H9 (cell line): ENCODE results near the gene ATRNL1. TPM values are rescaled to one million over a fixed set of nuclear protein-coding genes. Genes with fewer than 3 reads are reported as not detected.

Experiments used
- DNase-seq: peaks from one replicate; pipeline ENCODE4 v3.0.0-alpha.2; 2017
- H2AFZ ChIP-seq: one replicate; pipeline ENCODE4 v1.6.1; 2013; ENCODE audit warnings: mild to moderate bottlenecking, low read length, control low read depth, moderate library complexity
- H2AK5ac ChIP-seq: 2 replicates; pipeline ENCODE4 v1.6.1; 2013; ENCODE audit warnings: low read length, control low read depth, mixed read lengths; ENCODE audit not compliant: insufficient read length
- H2BK120ac ChIP-seq: one replicate; pipeline ENCODE4 v1.6.1; 2013; ENCODE audit warnings: low read depth, mild to moderate bottlenecking, low read length, control low read depth, inconsistent platforms; ENCODE audit not compliant: poor library complexity, severe bottlenecking
- H2BK12ac ChIP-seq: 2 replicates; pipeline ENCODE4 v1.6.1; 2013; ENCODE audit warnings: low read length, control low read depth, mixed read lengths, low read depth; ENCODE audit not compliant: insufficient read length
- H2BK15ac ChIP-seq: 2 replicates; pipeline ENCODE4 v1.6.1; 2013; ENCODE audit warnings: low read depth, low read length, control low read depth
- H2BK20ac ChIP-seq: one replicate; pipeline ENCODE4 v1.6.1; 2013; ENCODE audit warnings: low read depth, mild to moderate bottlenecking, low read length, control low read depth, inconsistent platforms; ENCODE audit not compliant: poor library complexity, severe bottlenecking
- H2BK5ac ChIP-seq: 2 replicates; pipeline ENCODE4 v1.6.1; 2013; ENCODE audit warnings: low read length, control low read depth, mixed read lengths; ENCODE audit not compliant: insufficient read length
- H3K14ac ChIP-seq: 2 replicates; pipeline ENCODE4 v1.6.1; 2013; ENCODE audit warnings: low read length, control low read depth; ENCODE audit not compliant: insufficient read depth
- H3K18ac ChIP-seq: 2 replicates; pipeline ENCODE4 v1.6.1; 2013; ENCODE audit warnings: low read depth, mild to moderate bottlenecking, mixed read lengths, low read length, control low read depth; ENCODE audit not compliant: insufficient read length
- H3K23ac ChIP-seq: 2 replicates; pipeline ENCODE4 v1.6.1; 2013; ENCODE audit warnings: low read length, control low read depth, mixed read lengths, low read depth; ENCODE audit not compliant: insufficient read length
- H3K23me2 ChIP-seq: 2 replicates; pipeline ENCODE4 v1.6.1; 2013; ENCODE audit warnings: low read depth, mild to moderate bottlenecking, mixed read lengths, low read length, control low read depth; ENCODE audit not compliant: insufficient read length, poor library complexity, severe bottlenecking
- H3K27ac ChIP-seq: 2 replicates; pipeline ENCODE4 v1.5.1; 2013; ENCODE audit warnings: low read length, control low read depth, mixed read lengths, low read depth; ENCODE audit not compliant: insufficient read length
- H3K27me3 ChIP-seq: 2 replicates; pipeline ENCODE4 v1.6.1; 2013; ENCODE audit warnings: low read length, control low read depth, inconsistent platforms; ENCODE audit not compliant: insufficient read depth
- H3K4ac ChIP-seq: 2 replicates; pipeline ENCODE4 v1.6.1; 2013; ENCODE audit warnings: low read depth, mild to moderate bottlenecking, control low read depth, inconsistent platforms, low read length, moderate library complexity
- H3K4me1 ChIP-seq: 2 replicates; pipeline ENCODE4 v1.6.1; 2013; ENCODE audit warnings: low read length, control low read depth, inconsistent platforms; ENCODE audit not compliant: insufficient read depth
- H3K4me2 ChIP-seq: 2 replicates; pipeline ENCODE4 v1.6.1; 2013; ENCODE audit warnings: low read length, control low read depth, mixed read lengths; ENCODE audit not compliant: insufficient read length, insufficient read depth
- H3K56ac ChIP-seq: 2 replicates; pipeline ENCODE4 v1.6.1; 2013; ENCODE audit warnings: low read depth, mild to moderate bottlenecking, mixed read lengths, low read length, control low read depth; ENCODE audit not compliant: insufficient read length
- H3K79me1 ChIP-seq: 2 replicates; pipeline ENCODE4 v1.6.1; 2013; ENCODE audit warnings: low read depth, mild to moderate bottlenecking, moderate library complexity, low read length, control low read depth, inconsistent platforms; ENCODE audit not compliant: insufficient read depth, poor library complexity, severe bottlenecking
- H3K79me2 ChIP-seq: 2 replicates; pipeline ENCODE4 v1.6.1; 2013; ENCODE audit warnings: low read length, control low read depth, inconsistent platforms; ENCODE audit not compliant: insufficient read depth
- H3K9ac ChIP-seq: 2 replicates; pipeline ENCODE4 v1.6.1; 2013; ENCODE audit warnings: low read length, control low read depth, mixed read lengths; ENCODE audit not compliant: insufficient read length; ENCODE audit errors: extremely low read depth
- H3K9me3 ChIP-seq: one replicate; pipeline ENCODE4 v1.6.1; 2013; ENCODE audit warnings: low read depth, low read length, inconsistent platforms; ENCODE audit not compliant: control insufficient read depth
- H3T11ph ChIP-seq: one replicate; pipeline ENCODE4 v1.6.1; 2013; ENCODE audit warnings: mild to moderate bottlenecking, low read length, control low read depth, inconsistent platforms
- H4K20me1 ChIP-seq: one replicate; pipeline ENCODE4 v1.6.1; 2013; ENCODE audit not compliant: control insufficient read depth, insufficient read length, insufficient read depth
- H4K5ac ChIP-seq: 2 replicates; pipeline ENCODE4 v1.6.1; 2013; ENCODE audit warnings: low read depth, mild to moderate bottlenecking, mixed read lengths, low read length, control low read depth; ENCODE audit not compliant: insufficient read length
- H4K8ac ChIP-seq: replicated peaks from 2 replicates; pipeline ENCODE4 v1.6.1; 2013; ENCODE audit warnings: low read length, control low read depth, mixed read lengths, low read depth; ENCODE audit not compliant: insufficient read length
- H4K91ac ChIP-seq: 2 replicates; pipeline ENCODE4 v1.6.1; 2013; ENCODE audit warnings: low read depth, mild to moderate bottlenecking, moderate library complexity, mixed read lengths, low read length, control low read depth; ENCODE audit not compliant: insufficient read length
- H3K27ac Mint-ChIP-seq, 3 experiments: 2 replicates in 2 of 3; 3 replicates in 1 of 3; pipeline ENCODE4 v1.8.0; 2020 to 2021; ENCODE audit warnings: mixed read lengths in 3 of 3, mild to moderate bottlenecking in 1 of 3, moderate library complexity in 1 of 3
- H3K27me3 Mint-ChIP-seq: 2 replicates; pipeline ENCODE4 v1.8.0; 2021; ENCODE audit warnings: low read depth, mild to moderate bottlenecking, moderate library complexity, mixed read lengths
- H3K36me3 Mint-ChIP-seq, 3 experiments: 2 replicates in 2 of 3; 3 replicates in 1 of 3; pipeline ENCODE4 v1.8.0; 2020 to 2021; ENCODE audit warnings: low read depth in 3 of 3, mixed read lengths in 3 of 3; ENCODE audit not compliant: insufficient read depth in 1 of 3
- H3K4me1 Mint-ChIP-seq, 2 experiments: 2 replicates each; pipeline ENCODE4 v1.8.0; 2020; ENCODE audit warnings: mixed read lengths in 2 of 2
- H3K4me3 Mint-ChIP-seq, 2 experiments: 2 replicates in 1 of 2; 3 replicates in 1 of 2; pipeline ENCODE4 v1.8.0; 2020 to 2021; ENCODE audit warnings: mild to moderate bottlenecking in 2 of 2, mixed read lengths in 2 of 2, moderate library complexity in 1 of 2
- H3K9me3 Mint-ChIP-seq, 2 experiments: 2 replicates in 1 of 2; 3 replicates in 1 of 2; pipeline ENCODE4 v1.8.0; 2020; ENCODE audit warnings: mild to moderate bottlenecking in 2 of 2, mixed read lengths in 2 of 2, moderate library complexity in 1 of 2
- CTCF ChIP-seq: fragments of 200-600 bp; sonication (generic); conservative IDR thresholded peaks from 3 replicates; pipeline ENCODE4 v1.8.0; 2021; ENCODE audit warnings: antibody characterized with exemption, mild to moderate bottlenecking
- WGBS: extraction: QIAGEN DNeasy Blood & Tissue Kit; methylation state at CpG from one replicate; pipeline ENCODE4 v1.1.7; 2013; ENCODE audit warnings: missing lambda C conversion rate, low lambda C conversion rate, mixed read lengths; ENCODE audit not compliant: insufficient read length; ENCODE audit errors: extremely low coverage; 5-methylcytosine and 5-hydroxymethylcytosine counted together
- total RNA-seq: library from RNA; stranded (reverse); gene quantifications from 2 replicates; pipeline ENCODE4 v1.2.1, GENCODE V29; 2021

The ATRNL1 gene
- total RNA-seq, 1 experiment from 2014 or later: 9.2 TPM

DNA sequence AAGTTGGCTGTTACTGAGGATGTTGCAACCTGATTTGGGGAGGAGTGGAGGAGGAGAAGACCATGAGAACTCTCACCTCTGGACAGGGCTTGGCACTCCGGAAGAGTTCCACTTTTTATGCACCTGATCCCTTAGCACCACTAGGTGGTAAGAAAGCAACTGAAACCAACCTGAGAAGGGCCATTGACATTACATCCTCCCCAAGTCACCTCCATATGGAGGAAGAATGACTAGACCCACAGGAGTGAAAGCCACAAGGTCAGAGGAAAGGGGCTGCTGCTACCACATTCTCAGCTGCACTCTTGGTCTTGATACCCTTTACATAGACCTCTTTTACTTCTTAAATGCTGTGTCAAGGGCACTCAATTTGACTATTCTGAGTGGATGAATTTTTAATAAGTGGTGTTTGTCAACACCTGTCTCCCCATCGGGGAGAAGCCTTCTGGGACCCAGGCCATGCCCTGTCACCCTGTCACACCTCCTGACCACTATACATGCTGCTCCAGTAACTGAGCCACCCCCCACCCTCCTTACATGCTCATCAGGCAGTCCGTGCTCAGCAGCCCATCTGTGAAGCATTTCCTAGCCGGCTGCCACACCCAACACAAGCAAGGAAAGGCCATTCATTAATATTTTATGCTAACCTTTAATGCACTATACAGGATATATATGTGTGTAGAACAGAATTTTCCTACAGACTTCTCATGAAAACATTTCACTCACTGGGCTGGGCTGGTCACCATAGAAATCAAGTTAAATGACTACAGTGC is 817.0 kb downstream of the ATRNL1 start:
- 0 out of 7 replicates have a peak overlapping the region, but pooled peaks of 1 of the 3 experiments have one; percentile 34 for H3K27ac Mint-ChIP-seq
- DNase-seq: no peak

More for the DNA sequence above, 817.0 kb downstream of the ATRNL1 start:
- H3K9me3 ChIP-seq: no peaks in the 10 kb centered on the region
- no peak; the same call in 2 of the 3 replicates for TF ChIP-seq CTCF
- no peaks in the 10 kb centered on the region for H3K4me1 ChIP-seq
- no peak overlapping the region for H2BK20ac ChIP-seq
- no peaks in the 10 kb centered on the region for H3K79me2 ChIP-seq
- no peak overlapping the region for H3K4me2 ChIP-seq
- H2AFZ ChIP-seq: no peak overlapping the region
- no peak overlapping the region for H3K23ac ChIP-seq
- no peak overlapping the region for H2BK15ac ChIP-seq
- no CpG with 5 or more reads among the region's 4 CpGs for WGBS
- H2BK12ac ChIP-seq: no peak overlapping the region
- no peaks in the 10 kb centered on the region for H3K23me2 ChIP-seq
- H3K18ac ChIP-seq: no peak overlapping the region
- Mint-ChIP-seq H3K36me3 (no peaks in the 10 kb centered on the region), H3K9me3 (no peaks in the 10 kb centered on the region), H3K4me1 (no peaks in the 10 kb centered on the region), H3K4me3 (no peak overlapping the region), H3K27me3 (no peaks in the 10 kb centered on the region)
- H3K27me3 ChIP-seq: no peaks in the 10 kb centered on the region
- no peaks in the 10 kb centered on the region for H3K79me1 ChIP-seq
- H3K56ac ChIP-seq: no peak overlapping the region
- no peak overlapping the region for H3K14ac ChIP-seq
- no peak overlapping the region for H4K8ac ChIP-seq
- H4K20me1 ChIP-seq: no peaks in the 10 kb centered on the region
- H2BK120ac ChIP-seq: no peak overlapping the region
- no peak overlapping the region for H4K91ac ChIP-seq
- no peak overlapping the region for H3K9ac ChIP-seq
- H3K27ac ChIP-seq: no peak overlapping the region
- H2BK5ac ChIP-seq: no peak overlapping the region
- no peak overlapping the region for H3K4ac ChIP-seq
- H2AK5ac ChIP-seq: no peak overlapping the region
- no peak overlapping the region for H3T11ph ChIP-seq
- H4K5ac ChIP-seq: no peak overlapping the region
